SK-N-SH (cell line): ENCODE data around the gene KCNE2.
"Not testable (repeated sequence)": the region's sequence is repeated elsewhere in the genome, so short reads cannot be mapped to it uniquely, and the experiment has no call there.

Experiments used
- EZH2phosphoT487 ChIP-seq: fragments of 200-600 bp; sonication (generic); IDR thresholded peaks from 2 replicates; pipeline ENCODE4 v1.6.1; 2017; ENCODE audit warnings: low read depth, mixed run types, mild to moderate bottlenecking, antibody characterized with exemption, moderate library complexity, borderline replicate concordance
- MAX ChIP-seq: IDR thresholded peaks from 2 replicates; pipeline ENCODE4 v1.4.0; 2012; ENCODE audit warnings: low read depth
- NFIC ChIP-seq: IDR thresholded peaks from 2 replicates; pipeline ENCODE4 v1.4.0; 2012; ENCODE audit warnings: borderline replicate concordance
- RAD21 ChIP-seq: IDR thresholded peaks from 2 replicates; pipeline ENCODE4 v1.6.1; 2012; ENCODE audit warnings: mild to moderate bottlenecking, low read length
- SMC3 ChIP-seq: IDR thresholded peaks from 2 replicates; pipeline ENCODE4 v1.6.1; 2012; ENCODE audit warnings: low read depth, low read length, improper control_type of control experiment
- TAF1 ChIP-seq: IDR thresholded peaks from 2 replicates; pipeline ENCODE4 v1.6.1; 2012; ENCODE audit warnings: low read depth, mild to moderate bottlenecking, low read length, moderate library complexity, borderline replicate concordance
- YY1 ChIP-seq: IDR thresholded peaks from 2 replicates; pipeline ENCODE4 v1.4.0; 2012; ENCODE audit warnings: low read depth, mild to moderate bottlenecking
- TF ChIP-seq, protein P1 (sequence below): fragments of 200-600 bp; sonication (generic); IDR thresholded peaks from 2 replicates; pipeline ENCODE4 v1.6.1; 2017; ENCODE audit warnings: antibody characterized with exemption, mild to moderate bottlenecking, moderate library complexity

DNA sequence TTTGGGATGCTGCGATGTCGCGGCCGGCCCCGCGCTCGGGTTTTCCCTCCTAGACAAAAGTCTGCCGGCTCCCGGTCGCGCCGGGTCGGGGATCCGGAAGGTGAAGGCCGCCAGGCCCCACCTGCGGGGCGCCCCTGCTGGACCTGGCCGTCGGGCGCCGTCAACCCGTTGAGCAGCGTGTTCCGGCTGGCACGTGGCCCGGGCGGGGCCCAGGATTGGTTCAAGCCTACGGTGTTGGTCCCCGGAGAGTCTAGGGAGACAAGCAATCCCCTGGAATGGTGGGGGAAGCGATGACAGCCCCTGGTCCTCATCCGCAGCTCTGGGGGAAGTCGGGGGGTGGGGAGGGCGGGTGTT is 11.8 kb downstream of the KCNE2 start:
- TF ChIP-seq EZH2phosphoT487, MAX, NFIC, YY1, RAD21, SMC3, TAF1: not testable (repeated sequence)
- TF ChIP-seq, protein P1, sequence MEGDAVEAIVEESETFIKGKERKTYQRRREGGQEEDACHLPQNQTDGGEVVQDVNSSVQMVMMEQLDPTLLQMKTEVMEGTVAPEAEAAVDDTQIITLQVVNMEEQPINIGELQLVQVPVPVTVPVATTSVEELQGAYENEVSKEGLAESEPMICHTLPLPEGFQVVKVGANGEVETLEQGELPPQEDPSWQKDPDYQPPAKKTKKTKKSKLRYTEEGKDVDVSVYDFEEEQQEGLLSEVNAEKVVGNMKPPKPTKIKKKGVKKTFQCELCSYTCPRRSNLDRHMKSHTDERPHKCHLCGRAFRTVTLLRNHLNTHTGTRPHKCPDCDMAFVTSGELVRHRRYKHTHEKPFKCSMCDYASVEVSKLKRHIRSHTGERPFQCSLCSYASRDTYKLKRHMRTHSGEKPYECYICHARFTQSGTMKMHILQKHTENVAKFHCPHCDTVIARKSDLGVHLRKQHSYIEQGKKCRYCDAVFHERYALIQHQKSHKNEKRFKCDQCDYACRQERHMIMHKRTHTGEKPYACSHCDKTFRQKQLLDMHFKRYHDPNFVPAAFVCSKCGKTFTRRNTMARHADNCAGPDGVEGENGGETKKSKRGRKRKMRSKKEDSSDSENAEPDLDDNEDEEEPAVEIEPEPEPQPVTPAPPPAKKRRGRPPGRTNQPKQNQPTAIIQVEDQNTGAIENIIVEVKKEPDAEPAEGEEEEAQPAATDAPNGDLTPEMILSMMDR = not testable (repeated sequence)
